T-cell (primary cell): ENCODE data around the gene RNASEL. TPM values are rescaled to one million over a fixed set of nuclear protein-coding genes. Genes with fewer than 3 reads are reported as not detected.
A peak's percentile ranks its signal among the peaks of the same experiment; 100 is the strongest.

ENCODE experiments used
- ATAC-seq, 4 experiments: fragments of 200-7000 bp in 3 of 4; fragments of 150-1000 bp in 1 of 4; cut with Tn5 transposase; replicated peaks in 1 of 4; 1 replicate in 3 of 4; 2 replicates in 1 of 4; pipeline ENCODE4 v1.10.0; 2021; ENCODE audit warnings: moderate library complexity in 3 of 4, mild to moderate bottlenecking in 2 of 4, moderate number of reproducible peaks in 1 of 4
- CTCF ChIA-PET, 2 donors: fragments of 300-600 bp; sonication (Branson Sonifier 250); formaldehyde crosslinking; loops; one replicate each; lab custom pipeline; 2022; ENCODE audit warnings: antibody characterized with exemption in 2 of 2; lab: Charles Lee
- POLR2A ChIA-PET, 2 donors: fragments of 300-600 bp; sonication (Branson Sonifier 250); formaldehyde crosslinking; loops; one replicate each; lab custom pipeline; 2022; ENCODE audit warnings: antibody characterized with exemption in 2 of 2; lab: Charles Lee
- DNase-seq, 35 experiments: peaks; one replicate each; pipeline versions ENCODE4 v3.0.0 to v3.0.0-alpha.2; 2013 to 2023
- H3K27ac ChIP-seq: one replicate; pipeline ENCODE4 v1.5.1; 2013; ENCODE audit warnings: low read length
- H3K27me3 ChIP-seq, 2 experiments: replicated peaks in 1 of 2; 1 replicate in 1 of 2; 2 replicates in 1 of 2; pipeline versions ENCODE4 v1.6.1 to v1.7.0; 2013; ENCODE audit warnings: low read length in 1 of 2, mixed read lengths in 1 of 2; ENCODE audit not compliant: control insufficient read depth in 2 of 2, insufficient read depth in 2 of 2; ENCODE audit errors: extremely low read depth in 1 of 2
- H3K36me3 ChIP-seq, 2 donors: 1 replicate in 1 of 2; 2 replicates in 1 of 2; pipeline versions ENCODE4 v1.6.1 to v1.7.0; 2013; ENCODE audit warnings: low read length in 1 of 2; ENCODE audit not compliant: control insufficient read depth in 2 of 2, insufficient read depth in 1 of 2; ENCODE audit errors: extremely low read depth in 1 of 2
- H3K4me1 ChIP-seq, 2 experiments: 1 replicate in 1 of 2; 2 replicates in 1 of 2; pipeline versions ENCODE4 v1.6.1 to v1.7.0; 2013; ENCODE audit warnings: low read length in 2 of 2, mixed read lengths in 1 of 2; ENCODE audit not compliant: insufficient read depth in 2 of 2, control insufficient read depth in 1 of 2; ENCODE audit errors: extremely low read depth in 1 of 2
- H3K4me3 ChIP-seq, 2 donors: 1 replicate in 1 of 2; 2 replicates in 1 of 2; pipeline versions ENCODE4 v1.5.1 to v1.7.0; 2013; ENCODE audit warnings: mild to moderate bottlenecking in 2 of 2, low read length in 1 of 2, moderate library complexity in 1 of 2; ENCODE audit not compliant: control insufficient read depth in 1 of 2; ENCODE audit errors: extremely low read depth in 1 of 2
- H3K9me3 ChIP-seq: 2 replicates; pipeline ENCODE4 v1.7.0; 2013
- H3K27ac Mint-ChIP-seq, 2 donors: one replicate each; pipeline ENCODE4 v1.8.0; 2020 to 2021; ENCODE audit warnings: mild to moderate bottlenecking in 2 of 2, mixed read lengths in 2 of 2
- H3K27me3 Mint-ChIP-seq, 2 donors: one replicate each; pipeline ENCODE4 v1.8.0; 2021 to 2022; ENCODE audit warnings: mixed read lengths in 2 of 2
- H3K36me3 Mint-ChIP-seq: one replicate; pipeline ENCODE4 v1.8.0; 2021; ENCODE audit warnings: mixed read lengths
- H3K4me1 Mint-ChIP-seq, 3 donors: one replicate each; pipeline ENCODE4 v1.8.0; 2020 to 2022; ENCODE audit warnings: mixed read lengths in 3 of 3, mild to moderate bottlenecking in 1 of 3
- H3K4me3 Mint-ChIP-seq, 3 donors: one replicate each; pipeline ENCODE4 v1.8.0; 2020 to 2022; ENCODE audit warnings: mild to moderate bottlenecking in 3 of 3, mixed read lengths in 3 of 3, moderate library complexity in 3 of 3
- H3K9me3 Mint-ChIP-seq, 3 donors: one replicate each; pipeline ENCODE4 v1.8.0; 2020 to 2022; ENCODE audit warnings: mixed read lengths in 3 of 3
- WGBS: methylation state at CpG from one replicate; pipeline ENCODE4 v1.1.5; 2013; ENCODE audit warnings: missing lambda C conversion rate; ENCODE audit not compliant: insufficient coverage; 5-methylcytosine and 5-hydroxymethylcytosine counted together
- total RNA-seq, 35 experiments: library from RNA in 6 of 35; stranded (reverse) in 6 of 35; fragments of 120-200 nt in 1 of 35; gene quantifications; one replicate each; pipeline versions ENCODE4 v1.2.1 to v1.2.4 and lab custom pipeline; 2013 to 2026

RNASEL gene
- total RNA-seq, 5 donors from 2014 or later (not counting 1 experiment from before 2014, with no cell fraction given): 10.5 to 20.8 (median 18.7) TPM

GRCh38 chr1:182603646-182604174 is 14.7 kb upstream of the RNASEL start:
- Histone ChIP-seq H3K4me1 (peaks cover 12 to 25% of the 10 kb centered on the region in 2 experiments), H3K9me3 (no peaks in the 10 kb centered on the region), H3K4me3 (peak overlapping the region; percentile 33 to 55), H3K27me3 (peaks cover 0 to 7% of the 10 kb centered on the region in 2 experiments), H3K36me3 (peaks cover 0 to 2% of the 10 kb centered on the region in 2 donors), H3K27ac (peak overlapping the region; percentile 31)
- Mint-ChIP-seq H3K27me3 (peaks cover under 1 to 6% of the 10 kb centered on the region in 2 donors), H3K4me1 (peaks cover 0 to 10% (median 6%) of the 10 kb centered on the region in 3 donors), H3K36me3 (peaks cover 4% of the 10 kb centered on the region), H3K9me3 (no peaks in the 10 kb centered on the region), H3K4me3 (peak overlapping the region; percentile 71 to 82 (median 81)), H3K27ac (peak overlapping the region in 1 of 2 donors; percentile 80)
- ATAC-seq: peak; percentile 6 to 16 (median 10)
- CTCF ChIA-PET: interaction anchor here (0.6 to 11.7 kb wide), 18 partner anchors 9 to 672 kb away, joined by 3 to 257 read pairs (median 5); partner anchors contain the start of genes NPL (in 1 of the 2) and RNASEL (in 1 of the 2)
- DNase-seq: no peak
- 2% methylated on average over 8 of the region's 12 CpGs for WGBS
- POLR2A ChIA-PET: interaction anchor here (0.6 to 1.5 kb wide), 6 partner anchors 9 to 260 kb away, joined by 3 to 8 read pairs (median 4); partner anchors contain the start of gene RNASEL (in 1 of the 2)

- H3K36me3 ChIP-seq: peaks cover 0 to 2% of the 10 kb centered on the region in 2 donors
- 74% methylated on average over 9 of the region's 10 CpGs for WGBS
- ATAC-seq (peak in 3 of 4 experiments; percentile 14 to 54 (median 17)), DNase-seq (peak in 2 of 35 experiments; percentile 28 to 60)
- Mint-ChIP-seq H3K4me1 (peaks cover 0 to 10% (median 6%) of the 10 kb centered on the region in 3 donors), H3K36me3 (peaks cover 4% of the 10 kb centered on the region), H3K9me3 (no peaks in the 10 kb centered on the region), H3K27me3 (peaks cover 0 to under 1% of the 10 kb centered on the region in 2 donors), H3K4me3 (peak overlapping the region; percentile 71 to 82 (median 81)), H3K27ac (peak overlapping the region in 1 of 2 donors; percentile 80)
- H3K27ac ChIP-seq: peak overlapping the region; percentile 31
- H3K27me3 ChIP-seq: peaks cover 0 to 7% of the 10 kb centered on the region in 2 experiments
- ChIA-PET CTCF (interaction anchor here (0.6 to 11.7 kb wide), 19 partner anchors 9 to 672 kb away, joined by 3 to 257 read pairs (median 5); partner anchors contain the start of genes NPL (in 1 of the 2) and RNASEL (in 1 of the 2)), POLR2A (interaction anchor here (0.7 to 1.5 kb wide), 5 partner anchors 9 to 260 kb away, joined by 3 to 8 read pairs (median 3); partner anchors contain the start of gene RNASEL (in 1 of the 2))
- peaks cover 12 to 25% of the 10 kb centered on the region in 2 experiments for H3K4me1 ChIP-seq
- H3K4me3 ChIP-seq: peak overlapping the region in 1 of 2 donors; percentile 55
- H3K9me3 ChIP-seq: no peaks in the 10 kb centered on the region
Observed at GRCh38 chr1:182602935-182603645, 14.0 kb upstream of the RNASEL start.

GRCh38 chr1:182601913-182602312 is 12.9 kb upstream of the RNASEL start:
- Mint-ChIP-seq H3K9me3 (no peaks in the 10 kb centered on the region), H3K27me3 (no peaks in the 10 kb centered on the region), H3K4me3 (no peak overlapping the region), H3K27ac (no peak overlapping the region), H3K4me1 (peaks cover 0 to 8% (median 3%) of the 10 kb centered on the region in 3 donors), H3K36me3 (peaks cover 4% of the 10 kb centered on the region)
- ATAC-seq (no peak), DNase-seq (no peak)
- Histone ChIP-seq H3K4me3 (no peak overlapping the region), H3K27ac (peak overlapping the region; percentile 4), H3K27me3 (peaks cover 0 to 7% of the 10 kb centered on the region in 2 experiments), H3K4me1 (peaks cover 12 to 25% of the 10 kb centered on the region in 2 experiments), H3K9me3 (no peaks in the 10 kb centered on the region), H3K36me3 (peaks cover 0 to 2% of the 10 kb centered on the region in 2 donors)
- no CpG with 5 or more reads among the region's 4 CpGs for WGBS
- ChIA-PET POLR2A (interaction anchor here in 1 of 2 donors (0.6 kb wide), 1 partner anchor 195 kb away, joined by 3 read pairs; no protein-coding TSS in a partner anchor), CTCF (interaction anchor here (0.6 to 11.7 kb wide), 8 partner anchors 13 to 237 kb away, joined by 3 to 257 read pairs (median 9); partner anchors contain the start of genes DHX9 (in 1 of the 2), NPL (in 1 of the 2) and RNASEL (in 1 of the 2))

- WGBS: 19% methylated on average over 4 of the region's 6 CpGs
- no peaks in the 10 kb centered on the region for H3K9me3 Mint-ChIP-seq
- POLR2A ChIA-PET: interaction anchor here in 1 of 2 donors (0.7 kb wide), 2 partner anchors 14 to 15 kb away, joined by 3 to 4 read pairs; no protein-coding TSS in a partner anchor
Observed at GRCh38 chr1:182601416-182601786, 12.3 kb upstream of the RNASEL start.

GRCh38 chr1:182600745-182601415 is 11.8 kb upstream of the RNASEL start:
- peaks cover 0 to 10% (median 3%) of the 10 kb centered on the region in 3 donors for H3K4me1 Mint-ChIP-seq
- Histone ChIP-seq H3K4me3 (no peak overlapping the region), H3K36me3 (peaks cover 0 to 2% of the 10 kb centered on the region in 2 donors), H3K9me3 (no peaks in the 10 kb centered on the region), H3K4me1 (peaks cover 12 to 25% of the 10 kb centered on the region in 2 experiments), H3K27me3 (peaks cover 0 to 7% of the 10 kb centered on the region in 2 experiments), H3K27ac (no peak overlapping the region)
- 78% methylated on average over 4 of the region's 5 CpGs for WGBS
- H3K36me3 Mint-ChIP-seq: peaks cover 4% of the 10 kb centered on the region
- no peak for ATAC-seq
- DNase-seq: no peak
- ChIA-PET POLR2A (interaction anchor here in 1 of 2 donors (0.7 kb wide), 2 partner anchors 14 to 16 kb away, joined by 3 to 4 read pairs; no protein-coding TSS in a partner anchor), CTCF (interaction anchor here (0.5 to 11.7 kb wide), 18 partner anchors 8 to 1218 kb away, joined by 3 to 257 read pairs (median 4); partner anchors contain the start of genes NPL (in 1 of the 2) and RNASEL (in 1 of the 2))
- no peak overlapping the region for H3K4me3 Mint-ChIP-seq
- H3K9me3 Mint-ChIP-seq: no peaks in the 10 kb centered on the region
- no peak overlapping the region for H3K27ac Mint-ChIP-seq
- H3K27me3 Mint-ChIP-seq: no peaks in the 10 kb centered on the region

More at GRCh38 chr1:182601416-182601786, 12.3 kb upstream of the RNASEL start:
- Mint-ChIP-seq H3K36me3 (peaks cover 4% of the 10 kb centered on the region), H3K4me1 (peaks cover 0 to 8% (median 3%) of the 10 kb centered on the region in 3 donors), H3K4me3 (no peak overlapping the region), H3K27ac (no peak overlapping the region), H3K27me3 (no peaks in the 10 kb centered on the region)
- peaks cover 12 to 25% of the 10 kb centered on the region in 2 experiments for H3K4me1 ChIP-seq
- peaks cover 0 to 7% of the 10 kb centered on the region in 2 experiments for H3K27me3 ChIP-seq
- CTCF ChIA-PET: interaction anchor here (0.5 to 11.7 kb wide), 17 partner anchors 9 to 1218 kb away, joined by 3 to 257 read pairs (median 4); partner anchors contain the start of genes DHX9 (in 1 of the 2), NPL (in 1 of the 2) and RNASEL (in 1 of the 2)
- ATAC-seq (peak in 1 of 4 experiments; percentile 21), DNase-seq (peak; percentile 24 to 89 (median 52))
- no peaks in the 10 kb centered on the region for H3K9me3 ChIP-seq
- H3K36me3 ChIP-seq: peaks cover 0 to 2% of the 10 kb centered on the region in 2 donors
- peak overlapping the region; percentile 4 for H3K27ac ChIP-seq
- no peak overlapping the region for H3K4me3 ChIP-seq
